HEK293 (cell line): ENCODE results near the gene CCND1.

Experiments
- CTCF ChIA-PET: fragments of 350-600 bp; formaldehyde crosslinking; extraction: SDS; loops from one replicate; lab custom pipeline; 2021; ENCODE audit warnings: antibody characterized with exemption; lab: Yijun Ruan, JAX
- POLR2A ChIA-PET: fragments of 300-600 bp; formaldehyde crosslinking; extraction: SDS; loops from one replicate; lab custom pipeline; 2020; ENCODE audit warnings: antibody characterized with exemption, inconsistent platforms; lab: Yijun Ruan, JAX
- H3K27ac ChIP-seq: fragments of 200-500 bp; sonication (Bioruptor generic); 2 replicates; pipeline ENCODE4 v1.5.1; 2014; ENCODE audit warnings: low read depth, low read length, control low read depth, inconsistent platforms; ENCODE audit errors: extremely low read depth
- H3K36me3 ChIP-seq, 2 experiments: fragments of 200-500 bp in 1 of 2; sonication (Bioruptor generic) in 1 of 2; 1 replicate in 1 of 2; 2 replicates in 1 of 2; pipeline ENCODE4 v1.5.1; 2014 to 2017; ENCODE audit warnings: inconsistent platforms in 2 of 2, low read length in 2 of 2; ENCODE audit not compliant: control insufficient read depth in 2 of 2, insufficient read depth in 1 of 2
- H3K4me1 ChIP-seq: fragments of 200-500 bp; sonication (Bioruptor generic); 2 replicates; pipeline ENCODE4 v1.5.1; 2014; ENCODE audit warnings: mild to moderate bottlenecking, low read length, inconsistent platforms; ENCODE audit not compliant: control insufficient read depth, insufficient read depth
- H3K4me3 ChIP-seq: 2 replicates; pipeline ENCODE4 v1.5.1; 2011; ENCODE audit warnings: low read depth, mild to moderate bottlenecking, control low read depth, low read length, moderate library complexity
- H3K9me3 ChIP-seq: fragments of 200-500 bp; sonication (Bioruptor generic); 2 replicates; pipeline ENCODE4 v1.5.1; 2014; ENCODE audit warnings: low read depth, low read length, inconsistent platforms; ENCODE audit not compliant: control insufficient read depth, insufficient read depth
- ELK4 ChIP-seq: IDR thresholded peaks from 2 replicates; pipeline ENCODE4 v1.6.1; 2011; ENCODE audit warnings: mild to moderate bottlenecking, low read depth, low read length, borderline replicate concordance
- PRDM10 ChIP-seq: fragments of 450-650 bp; formaldehyde crosslinking; IDR thresholded peaks from 2 replicates; pipeline ENCODE4 v1.5.1; 2016; ENCODE audit warnings: missing biosample characterization, missing genetic modification characterization
- PRDM2 ChIP-seq: fragments of 450-650 bp; formaldehyde crosslinking; IDR thresholded peaks from 2 replicates; pipeline ENCODE4 v1.5.1; 2016; ENCODE audit warnings: missing biosample characterization, missing genetic modification characterization, borderline replicate concordance
- ZNF121 ChIP-seq: fragments of 450-650 bp; formaldehyde crosslinking; IDR thresholded peaks from 2 replicates; pipeline ENCODE4 v1.5.1; 2016; ENCODE audit warnings: missing biosample characterization, missing genetic modification characterization
- ZNF24 ChIP-seq: fragments of 450-650 bp; formaldehyde crosslinking; IDR thresholded peaks from 2 replicates; pipeline ENCODE4 v1.5.1; 2016; ENCODE audit warnings: missing biosample characterization, missing genetic modification characterization
- ZNF350 ChIP-seq: fragments of 450-650 bp; formaldehyde crosslinking; IDR thresholded peaks from 2 replicates; pipeline ENCODE4 v1.5.0; 2017; ENCODE audit warnings: missing biosample characterization, mild to moderate bottlenecking, missing genetic modification characterization
- ZNF510 ChIP-seq: fragments of 450-650 bp; formaldehyde crosslinking; IDR thresholded peaks from 2 replicates; pipeline ENCODE4 v1.5.1; 2018; ENCODE audit warnings: mild to moderate bottlenecking, missing genetic modification characterization, missing biosample characterization; ENCODE audit not compliant: insufficient replicate concordance
- ZNF558 ChIP-seq: fragments of 450-650 bp; formaldehyde crosslinking; IDR thresholded peaks from 2 replicates; pipeline ENCODE4 v1.5.1; 2016; ENCODE audit warnings: missing biosample characterization, missing genetic modification characterization
- ZNF701 ChIP-seq: fragments of 450-650 bp; formaldehyde crosslinking; IDR thresholded peaks from 2 replicates; pipeline ENCODE4 v1.5.1; 2016; ENCODE audit warnings: missing biosample characterization, missing genetic modification characterization
- ZNF776 ChIP-seq: fragments of 450-650 bp; formaldehyde crosslinking; IDR thresholded peaks from 2 replicates; pipeline ENCODE4 v1.5.0; 2017; ENCODE audit warnings: missing biosample characterization, missing genetic modification characterization, borderline replicate concordance
- TF ChIP-seq, protein P1 (sequence below): fragments of 450-650 bp; formaldehyde crosslinking; IDR thresholded peaks from 2 replicates; pipeline ENCODE4 v1.5.1; 2016; ENCODE audit warnings: missing biosample characterization, missing genetic modification characterization, low read depth
- TF ChIP-seq, protein P2 (sequence below): fragments of 450-650 bp; formaldehyde crosslinking; IDR thresholded peaks from 2 replicates; pipeline ENCODE4 v1.5.1; 2016; ENCODE audit warnings: missing biosample characterization, missing genetic modification characterization, borderline replicate concordance
- TF ChIP-seq, protein P3 (sequence below): fragments of 450-650 bp; formaldehyde crosslinking; IDR thresholded peaks from 2 replicates; pipeline ENCODE4 v1.5.1; 2016; ENCODE audit warnings: missing biosample characterization, missing genetic modification characterization

The CCND1 gene

GRCh38 chr11:69632900-69633299 is 8.1 kb upstream of the CCND1 start:
- H3K27ac ChIP-seq: no peak overlapping the region
- ChIA-PET CTCF (no interaction called here), POLR2A (no interaction called here)
- no peaks in the 10 kb centered on the region for H3K4me1 ChIP-seq
- H3K36me3 ChIP-seq: no peaks in the 10 kb centered on the region
- H3K9me3 ChIP-seq: no peaks in the 10 kb centered on the region
- TF ChIP-seq ZNF121 (tag by site-specific recombination): peak; percentile 57; the same call in 1 of the 2 replicates
- no peak for TF ChIP-seq ZNF558 (tag by site-specific recombination)
- H3K4me3 ChIP-seq: no peak overlapping the region

DNA sequence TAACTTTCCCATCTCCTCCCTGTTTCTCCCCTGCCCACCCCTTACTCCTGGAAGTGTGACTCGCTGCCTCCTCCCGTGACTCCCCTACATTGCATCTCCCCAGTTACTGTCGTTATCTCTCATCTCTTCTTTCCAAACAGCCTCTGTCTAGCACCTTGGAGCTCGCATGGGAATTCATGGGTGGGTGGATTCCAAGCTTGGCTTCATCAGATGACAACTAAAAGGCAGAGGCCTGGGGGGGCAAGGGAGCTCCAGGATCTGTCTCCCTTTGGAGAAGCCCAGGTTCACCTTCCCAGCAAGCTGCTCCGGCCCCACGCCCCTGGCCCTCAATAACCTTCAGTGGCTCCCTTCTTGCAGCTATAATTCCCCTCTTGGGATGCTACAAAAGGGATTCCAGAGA is 6.9 kb upstream of the CCND1 start:
- no peaks in the 10 kb centered on the region for H3K4me1 ChIP-seq
- TF ChIP-seq ZNF776: no peak
- TF ChIP-seq ZNF24 (tag by site-specific recombination): no peak
- TF ChIP-seq, protein P1, sequence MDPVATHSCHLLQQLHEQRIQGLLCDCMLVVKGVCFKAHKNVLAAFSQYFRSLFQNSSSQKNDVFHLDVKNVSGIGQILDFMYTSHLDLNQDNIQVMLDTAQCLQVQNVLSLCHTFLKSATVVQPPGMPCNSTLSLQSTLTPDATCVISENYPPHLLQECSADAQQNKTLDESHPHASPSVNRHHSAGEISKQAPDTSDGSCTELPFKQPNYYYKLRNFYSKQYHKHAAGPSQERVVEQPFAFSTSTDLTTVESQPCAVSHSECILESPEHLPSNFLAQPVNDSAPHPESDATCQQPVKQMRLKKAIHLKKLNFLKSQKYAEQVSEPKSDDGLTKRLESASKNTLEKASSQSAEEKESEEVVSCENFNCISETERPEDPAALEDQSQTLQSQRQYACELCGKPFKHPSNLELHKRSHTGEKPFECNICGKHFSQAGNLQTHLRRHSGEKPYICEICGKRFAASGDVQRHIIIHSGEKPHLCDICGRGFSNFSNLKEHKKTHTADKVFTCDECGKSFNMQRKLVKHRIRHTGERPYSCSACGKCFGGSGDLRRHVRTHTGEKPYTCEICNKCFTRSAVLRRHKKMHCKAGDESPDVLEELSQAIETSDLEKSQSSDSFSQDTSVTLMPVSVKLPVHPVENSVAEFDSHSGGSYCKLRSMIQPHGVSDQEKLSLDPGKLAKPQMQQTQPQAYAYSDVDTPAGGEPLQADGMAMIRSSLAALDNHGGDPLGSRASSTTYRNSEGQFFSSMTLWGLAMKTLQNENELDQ: no peak
- TF ChIP-seq, protein P2, sequence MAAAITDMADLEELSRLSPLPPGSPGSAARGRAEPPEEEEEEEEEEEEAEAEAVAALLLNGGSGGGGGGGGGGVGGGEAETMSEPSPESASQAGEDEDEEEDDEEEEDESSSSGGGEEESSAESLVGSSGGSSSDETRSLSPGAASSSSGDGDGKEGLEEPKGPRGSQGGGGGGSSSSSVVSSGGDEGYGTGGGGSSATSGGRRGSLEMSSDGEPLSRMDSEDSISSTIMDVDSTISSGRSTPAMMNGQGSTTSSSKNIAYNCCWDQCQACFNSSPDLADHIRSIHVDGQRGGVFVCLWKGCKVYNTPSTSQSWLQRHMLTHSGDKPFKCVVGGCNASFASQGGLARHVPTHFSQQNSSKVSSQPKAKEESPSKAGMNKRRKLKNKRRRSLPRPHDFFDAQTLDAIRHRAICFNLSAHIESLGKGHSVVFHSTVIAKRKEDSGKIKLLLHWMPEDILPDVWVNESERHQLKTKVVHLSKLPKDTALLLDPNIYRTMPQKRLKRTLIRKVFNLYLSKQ (tag by site-specific recombination): no peak
- no peak for TF ChIP-seq ZNF701 (tag by site-specific recombination)
- TF ChIP-seq ZNF510 (tag by site-specific recombination): no peak
- TF ChIP-seq ZNF350 (tag by site-specific recombination): no peak
- no peak for TF ChIP-seq PRDM10 (tag by site-specific recombination)
- TF ChIP-seq, protein P3, sequence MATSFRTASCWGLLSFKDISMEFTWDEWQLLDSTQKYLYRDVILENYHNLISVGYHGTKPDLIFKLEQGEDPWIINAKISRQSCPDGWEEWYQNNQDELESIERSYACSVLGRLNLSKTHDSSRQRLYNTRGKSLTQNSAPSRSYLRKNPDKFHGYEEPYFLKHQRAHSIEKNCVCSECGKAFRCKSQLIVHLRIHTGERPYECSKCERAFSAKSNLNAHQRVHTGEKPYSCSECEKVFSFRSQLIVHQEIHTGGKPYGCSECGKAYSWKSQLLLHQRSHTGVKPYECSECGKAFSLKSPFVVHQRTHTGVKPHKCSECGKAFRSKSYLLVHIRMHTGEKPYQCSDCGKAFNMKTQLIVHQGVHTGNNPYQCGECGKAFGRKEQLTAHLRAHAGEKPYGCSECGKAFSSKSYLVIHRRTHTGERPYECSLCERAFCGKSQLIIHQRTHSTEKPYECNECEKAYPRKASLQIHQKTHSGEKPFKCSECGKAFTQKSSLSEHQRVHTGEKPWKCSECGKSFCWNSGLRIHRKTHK (tag by site-specific recombination): no peak
- no peak for TF ChIP-seq ELK4
- TF ChIP-seq PRDM2 (tag by site-specific recombination): no peak
- TF ChIP-seq, all 188 proteins: peak for 0
- H3K36me3 ChIP-seq: no peaks in the 10 kb centered on the region
- POLR2A ChIA-PET: no interaction called here
- H3K27ac ChIP-seq: no peak overlapping the region
- H3K4me3 ChIP-seq: no peak overlapping the region
- CTCF ChIA-PET: interaction anchor here (1.0 kb wide), 1 partner anchor 34 kb away, joined by 3 read pairs; no protein-coding TSS in a partner anchor
- no peaks in the 10 kb centered on the region for H3K9me3 ChIP-seq
